ENCODE data around the gene SLC35G6. TPM values are rescaled to one million over a fixed set of nuclear protein-coding genes. Genes with fewer than 3 reads are reported as not detected.

SLC35G6 gene
- total and polyA plus RNA-seq, 2 experiments from 2014 or later, result 0.16 TPM; not detected in 1

DNA sequence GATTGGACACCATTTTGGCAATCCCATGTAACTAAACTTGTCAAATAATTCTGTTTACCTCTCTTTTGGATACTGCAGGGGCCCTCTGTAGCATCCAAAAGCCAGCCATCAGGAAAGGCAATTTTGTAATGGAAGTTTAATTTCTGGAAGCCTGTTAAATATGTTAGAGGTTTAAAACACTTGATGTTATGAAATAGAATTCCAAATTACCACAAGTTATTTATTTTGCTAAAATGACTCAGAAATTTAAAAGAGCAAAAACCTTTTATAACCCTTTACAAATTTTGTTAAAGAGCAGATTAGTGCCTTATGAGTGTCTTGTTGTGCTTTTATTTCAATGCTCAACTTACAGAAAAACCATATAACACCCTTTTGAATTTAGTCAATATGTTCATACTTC lies 47.6 kb downstream of the SLC35G6 start:
- H3K4me3 ChIP-seq, result no peak overlapping the region
- Mint-ChIP-seq H3K9me3 (peaks cover 50% of the 10 kb centered on the region), H3K27me3 (ENCODE audit: insufficient read depth, low read depth, poor library complexity) (peaks cover 2% of the 10 kb centered on the region), H3K4me3 (no peak overlapping the region), H3K36me3 (ENCODE audit: low read depth) (peaks cover 13% of the 10 kb centered on the region; the same call in 2 of the 3 replicates), H3K4me1 (no peaks in the 10 kb centered on the region), H3K27ac (no peak overlapping the region)
- H3K27ac ChIP-seq (ENCODE audit: low read depth), result no peak overlapping the region
- H3K27me3 ChIP-seq (ENCODE audit: insufficient read depth), result no peaks in the 10 kb centered on the region
- no peak for ATAC-seq
- DNase-seq (ENCODE audit: low spot score), result no peak
- no peaks in the 10 kb centered on the region for H3K36me3 ChIP-seq (ENCODE audit: insufficient read depth)
- no peaks in the 10 kb centered on the region for H3F3A ChIP-seq (replicated peaks; ENCODE audit: low read depth)
- no peaks in the 10 kb centered on the region for H3K9me2 ChIP-seq (ENCODE audit: insufficient read depth)
- H4K20me1 ChIP-seq (replicated peaks; ENCODE audit: insufficient read depth), result no peaks in the 10 kb centered on the region
- no peaks in the 10 kb centered on the region for H3K79me2 ChIP-seq (replicated peaks; ENCODE audit: insufficient read depth)
- H2AFZ ChIP-seq, result no peak overlapping the region
- no peak overlapping the region for H3K4me2 ChIP-seq
- no peaks in the 10 kb centered on the region for H3K4me1 ChIP-seq (ENCODE audit: insufficient read depth)
- TF ChIP-seq, protein P1, sequence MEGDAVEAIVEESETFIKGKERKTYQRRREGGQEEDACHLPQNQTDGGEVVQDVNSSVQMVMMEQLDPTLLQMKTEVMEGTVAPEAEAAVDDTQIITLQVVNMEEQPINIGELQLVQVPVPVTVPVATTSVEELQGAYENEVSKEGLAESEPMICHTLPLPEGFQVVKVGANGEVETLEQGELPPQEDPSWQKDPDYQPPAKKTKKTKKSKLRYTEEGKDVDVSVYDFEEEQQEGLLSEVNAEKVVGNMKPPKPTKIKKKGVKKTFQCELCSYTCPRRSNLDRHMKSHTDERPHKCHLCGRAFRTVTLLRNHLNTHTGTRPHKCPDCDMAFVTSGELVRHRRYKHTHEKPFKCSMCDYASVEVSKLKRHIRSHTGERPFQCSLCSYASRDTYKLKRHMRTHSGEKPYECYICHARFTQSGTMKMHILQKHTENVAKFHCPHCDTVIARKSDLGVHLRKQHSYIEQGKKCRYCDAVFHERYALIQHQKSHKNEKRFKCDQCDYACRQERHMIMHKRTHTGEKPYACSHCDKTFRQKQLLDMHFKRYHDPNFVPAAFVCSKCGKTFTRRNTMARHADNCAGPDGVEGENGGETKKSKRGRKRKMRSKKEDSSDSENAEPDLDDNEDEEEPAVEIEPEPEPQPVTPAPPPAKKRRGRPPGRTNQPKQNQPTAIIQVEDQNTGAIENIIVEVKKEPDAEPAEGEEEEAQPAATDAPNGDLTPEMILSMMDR (conservative IDR thresholded peaks at IDR 0.05; ENCODE audit: low read depth in 2 of 2), result no peak
- TF ChIP-seq JUNB (IDR thresholded peaks at IDR 0.05; ENCODE audit: unreplicated experiment), result no peak
- TF ChIP-seq EZH2phosphoT487 (IDR thresholded peaks at IDR 0.05; ENCODE audit: unreplicated experiment), result no peak
- TF ChIP-seq POLR2AphosphoS5 (IDR thresholded peaks at IDR 0.05; ENCODE audit: low read depth), result no peak
- TF ChIP-seq STAT1 (IDR thresholded peaks at IDR 0.05; ENCODE audit: unreplicated experiment), result no peak

DNA sequence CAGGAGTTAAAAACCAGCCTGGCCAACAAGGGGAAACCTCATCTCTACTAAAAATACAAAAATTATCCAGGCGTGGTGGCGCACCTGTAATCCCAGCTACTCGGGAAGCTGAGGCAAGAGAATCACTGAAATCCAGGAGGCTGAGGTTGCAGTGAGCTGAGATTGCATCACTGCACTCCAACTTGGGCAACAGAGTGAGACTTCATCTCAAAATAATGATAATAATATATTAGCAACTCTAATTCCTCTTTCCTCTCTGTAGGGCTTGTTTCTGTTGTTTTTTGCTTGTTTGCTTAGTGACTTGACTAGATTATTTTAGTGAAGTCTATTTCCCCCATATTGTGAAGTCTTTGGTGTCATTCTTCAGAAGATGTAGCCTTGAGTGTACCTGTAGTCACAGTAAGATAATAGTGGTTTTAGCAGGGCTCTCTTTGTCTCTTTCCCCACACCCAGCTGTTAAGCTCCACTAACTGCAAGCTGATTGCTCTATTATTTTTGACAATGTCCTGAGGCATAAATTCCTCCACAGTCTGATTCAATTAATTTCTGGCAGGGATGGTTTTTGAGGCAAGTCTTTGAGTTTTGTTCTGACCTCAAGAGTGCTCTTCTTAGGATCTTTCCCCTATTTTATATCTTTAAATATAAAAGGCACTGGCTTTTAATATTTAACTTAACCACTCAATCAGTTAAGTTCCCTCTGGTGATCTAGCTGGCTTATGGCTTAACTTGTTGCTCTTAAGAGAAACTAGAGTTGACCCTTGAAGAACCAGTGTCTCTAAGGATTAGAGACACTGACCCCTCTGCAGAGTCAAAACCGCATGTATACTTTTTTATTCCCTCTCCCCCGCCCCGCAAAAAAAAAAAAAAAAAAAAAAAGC lies 49.0 kb downstream of the SLC35G6 start:
- H3K27me3 ChIP-seq (ENCODE audit: insufficient read depth), result no peaks in the 10 kb centered on the region
- no peak overlapping the region for H3K4me3 ChIP-seq
- H3K79me2 ChIP-seq (replicated peaks; ENCODE audit: insufficient read depth), result no peaks in the 10 kb centered on the region
- no peak overlapping the region; the same call in 2 of the 3 replicates for H3K4me3 Mint-ChIP-seq
- no peak overlapping the region for H3K27ac ChIP-seq (ENCODE audit: low read depth)
- H3K36me3 ChIP-seq (ENCODE audit: insufficient read depth), result no peaks in the 10 kb centered on the region
- H3K27ac Mint-ChIP-seq, result no peak overlapping the region
- H3K4me1 Mint-ChIP-seq, result no peaks in the 10 kb centered on the region
- H3K9me3 Mint-ChIP-seq, result peaks cover 49% of the 10 kb centered on the region
- H4K20me1 ChIP-seq (replicated peaks; ENCODE audit: insufficient read depth), result no peaks in the 10 kb centered on the region
- no peaks in the 10 kb centered on the region for H3F3A ChIP-seq (replicated peaks; ENCODE audit: low read depth)
- DNase-seq (ENCODE audit: low spot score) (no peak), ATAC-seq (no peak)
- no peak overlapping the region for H3K4me2 ChIP-seq
- H3K36me3 Mint-ChIP-seq (ENCODE audit: low read depth), result peaks cover 13% of the 10 kb centered on the region; the same call in 2 of the 3 replicates
- peaks cover 4% of the 10 kb centered on the region for H3K27me3 Mint-ChIP-seq (ENCODE audit: insufficient read depth, low read depth, poor library complexity)
- H3K9me2 ChIP-seq (ENCODE audit: insufficient read depth), result no peaks in the 10 kb centered on the region
- no peaks in the 10 kb centered on the region for H3K4me1 ChIP-seq (ENCODE audit: insufficient read depth)
- no peak overlapping the region for H2AFZ ChIP-seq
- TF ChIP-seq, protein P1 (conservative IDR thresholded peaks at IDR 0.05; ENCODE audit: low read depth in 2 of 2), result no peak
- TF ChIP-seq NANOG (IDR thresholded peaks at IDR 0.05; ENCODE audit: borderline replicate concordance), result no peak
- no peak for TF ChIP-seq ETS1 (IDR thresholded peaks at IDR 0.05)
- TF ChIP-seq CREB1 (CRISPR knock-in tag; IDR thresholded peaks at IDR 0.05; ENCODE audit: low read depth), result no peak
- TF ChIP-seq STAT1 (IDR thresholded peaks at IDR 0.05; ENCODE audit: unreplicated experiment), result no peak
- TF ChIP-seq, protein P2, sequence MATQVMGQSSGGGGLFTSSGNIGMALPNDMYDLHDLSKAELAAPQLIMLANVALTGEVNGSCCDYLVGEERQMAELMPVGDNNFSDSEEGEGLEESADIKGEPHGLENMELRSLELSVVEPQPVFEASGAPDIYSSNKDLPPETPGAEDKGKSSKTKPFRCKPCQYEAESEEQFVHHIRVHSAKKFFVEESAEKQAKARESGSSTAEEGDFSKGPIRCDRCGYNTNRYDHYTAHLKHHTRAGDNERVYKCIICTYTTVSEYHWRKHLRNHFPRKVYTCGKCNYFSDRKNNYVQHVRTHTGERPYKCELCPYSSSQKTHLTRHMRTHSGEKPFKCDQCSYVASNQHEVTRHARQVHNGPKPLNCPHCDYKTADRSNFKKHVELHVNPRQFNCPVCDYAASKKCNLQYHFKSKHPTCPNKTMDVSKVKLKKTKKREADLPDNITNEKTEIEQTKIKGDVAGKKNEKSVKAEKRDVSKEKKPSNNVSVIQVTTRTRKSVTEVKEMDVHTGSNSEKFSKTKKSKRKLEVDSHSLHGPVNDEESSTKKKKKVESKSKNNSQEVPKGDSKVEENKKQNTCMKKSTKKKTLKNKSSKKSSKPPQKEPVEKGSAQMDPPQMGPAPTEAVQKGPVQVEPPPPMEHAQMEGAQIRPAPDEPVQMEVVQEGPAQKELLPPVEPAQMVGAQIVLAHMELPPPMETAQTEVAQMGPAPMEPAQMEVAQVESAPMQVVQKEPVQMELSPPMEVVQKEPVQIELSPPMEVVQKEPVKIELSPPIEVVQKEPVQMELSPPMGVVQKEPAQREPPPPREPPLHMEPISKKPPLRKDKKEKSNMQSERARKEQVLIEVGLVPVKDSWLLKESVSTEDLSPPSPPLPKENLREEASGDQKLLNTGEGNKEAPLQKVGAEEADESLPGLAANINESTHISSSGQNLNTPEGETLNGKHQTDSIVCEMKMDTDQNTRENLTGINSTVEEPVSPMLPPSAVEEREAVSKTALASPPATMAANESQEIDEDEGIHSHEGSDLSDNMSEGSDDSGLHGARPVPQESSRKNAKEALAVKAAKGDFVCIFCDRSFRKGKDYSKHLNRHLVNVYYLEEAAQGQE (IDR thresholded peaks at IDR 0.05; ENCODE audit: unreplicated experiment), result no peak
- TF ChIP-seq ZNF114 (CRISPR knock-in tag; IDR thresholded peaks at IDR 0.05), result no peak
- no peak for TF ChIP-seq EZH2phosphoT487 (IDR thresholded peaks at IDR 0.05; ENCODE audit: unreplicated experiment)

Measured in GM23338 (cell line).